ENCODE data around the gene CRY1.
"Not testable (repeated sequence)": the region's sequence is repeated elsewhere in the genome, so short reads cannot be mapped to it uniquely, and the experiment has no call there.

Gene CRY1

GRCh38 chr12:107007411-107007810 is 85.9 kb downstream of the CRY1 start:
- no peak for DNase-seq (ENCODE audit: low read depth, low spot score)

GRCh38 chr12:107002665-107003064 is 90.7 kb downstream of the CRY1 start:
- DNase-seq (ENCODE audit: low read depth, low spot score): not testable (repeated sequence)

- DNase-seq (ENCODE audit: low read depth, low spot score): no peak
Measured at GRCh38 chr12:106999446-106999845, 93.9 kb downstream of the CRY1 start.

GRCh38 chr12:106997916-106998315 is 95.4 kb downstream of the CRY1 start:
- no peak for DNase-seq (ENCODE audit: low read depth, low spot score)

- DNase-seq (ENCODE audit: low read depth, low spot score): not testable (repeated sequence)
Measured at GRCh38 chr12:106996102-106996501, 97.2 kb downstream of the CRY1 start.

- peak; percentile 59 for DNase-seq (ENCODE audit: low read depth, low spot score)
Measured at GRCh38 chr12:106994579-106995220, 98.6 kb downstream of the CRY1 start.

GRCh38 chr12:106987846-106988245 is 105.5 kb downstream of the CRY1 start:
- no peak for DNase-seq (ENCODE audit: low read depth, low spot score)

- DNase-seq (ENCODE audit: low read depth, low spot score): peak; percentile 98
Measured at GRCh38 chr12:106986625-106987389, 106.5 kb downstream of the CRY1 start, which contains the start of gene MTERF2. MTERF2 (minus strand) TSS chr12:106987146; CDS start chr12:106978714, 8,432 bp downstream.

- no peak for DNase-seq (ENCODE audit: low read depth, low spot score)
Measured at GRCh38 chr12:106986135-106986534, 107.2 kb downstream of the CRY1 start.

GRCh38 chr12:106985479-106985878 is 107.9 kb downstream of the CRY1 start:
- DNase-seq (ENCODE audit: low read depth, low spot score): no peak

- DNase-seq (ENCODE audit: low read depth, low spot score): no peak
Measured at GRCh38 chr12:106984588-106985137, 108.7 kb downstream of the CRY1 start.

GRCh38 chr12:106982229-106982628 is 111.1 kb downstream of the CRY1 start:
- no peak for DNase-seq (ENCODE audit: low read depth, low spot score)

- DNase-seq (ENCODE audit: low read depth, low spot score): no peak
Measured at GRCh38 chr12:106981788-106982187, 111.6 kb downstream of the CRY1 start.

- peak; percentile 18 for DNase-seq (ENCODE audit: low read depth, low spot score)
Measured at GRCh38 chr12:106980944-106981343, 112.4 kb downstream of the CRY1 start.

- DNase-seq (ENCODE audit: low read depth, low spot score): peak; percentile 79
Measured at GRCh38 chr12:106978035-106978800, 115.1 kb downstream of the CRY1 start.

- DNase-seq (ENCODE audit: low read depth, low spot score): no peak
Measured at GRCh38 chr12:106976668-106977067, 116.7 kb downstream of the CRY1 start.

- DNase-seq (ENCODE audit: low read depth, low spot score): peak; percentile 41
Measured at GRCh38 chr12:106975993-106976658, 117.2 kb downstream of the CRY1 start.

- DNase-seq (ENCODE audit: low read depth, low spot score): no peak
Measured at GRCh38 chr12:106975098-106975497, 118.3 kb downstream of the CRY1 start.

GRCh38 chr12:106974511-106974910 is 118.8 kb downstream of the CRY1 start:
- no peak for DNase-seq (ENCODE audit: low read depth, low spot score)

GRCh38 chr12:106973545-106973944 is 119.8 kb downstream of the CRY1 start:
- no peak for DNase-seq (ENCODE audit: low read depth, low spot score)

- no peak for DNase-seq (ENCODE audit: low read depth, low spot score)
Measured at GRCh38 chr12:106971065-106971464, 122.3 kb downstream of the CRY1 start.

Data from astrocyte of the hippocampus (primary cell).